Endothelial cell of umbilical vein (primary cell): ENCODE data around the gene FRMD4A. TPM values are rescaled to one million over a fixed set of nuclear protein-coding genes. Genes with fewer than 3 reads are reported as not detected.

Source experiments
- BruUV-seq: library from RNA; stranded (reverse); fragments of 400-500 nt; replicated peaks from 2 replicates; lab custom pipeline; 2021; lab: Mats Ljungman, UMichigan
- CTCF ChIA-PET: fragments of 300-600, 350-600 bp; sonication (Branson Sonifier 250); formaldehyde crosslinking; loops from one replicate; lab custom pipeline; 2021; ENCODE audit warnings: antibody characterized with exemption, inconsistent platforms; lab: Charles Lee
- POLR2A ChIA-PET: fragments of 300-600, 350-600 bp; sonication (Branson Sonifier 250); formaldehyde crosslinking; loops from one replicate; lab custom pipeline; 2021; ENCODE audit warnings: antibody characterized with exemption, inconsistent platforms; lab: Charles Lee
- DNase-seq: peaks from one replicate; pipeline ENCODE4 v3.0.0-alpha.2; 2011; ENCODE audit warnings: low read depth, low spot score
- FAIRE-seq: peaks from 2 replicates; lab custom pipeline; 2011; peaks lifted over from hg19 to GRCh38; lab: Jason Lieb, UNC
- H2AFZ ChIP-seq: 2 replicates; pipeline ENCODE4 v1.6.0; 2012; ENCODE audit warnings: low read depth, low read length, control low read depth, inconsistent platforms
- H3K27ac ChIP-seq: 2 replicates; pipeline ENCODE4 v1.5.1; 2011; ENCODE audit warnings: low read depth, mild to moderate bottlenecking, control low read depth, low read length, moderate library complexity; ENCODE audit not compliant: insufficient read depth
- H3K27me3 ChIP-seq, 2 experiments: 2 replicates each; pipeline versions ENCODE4 v1.6.0 to v1.6.1; 2011; ENCODE audit warnings: low read length in 2 of 2, mixed read lengths in 1 of 2; ENCODE audit not compliant: control insufficient read depth in 2 of 2, insufficient read depth in 2 of 2
- H3K36me3 ChIP-seq, 2 experiments: 2 replicates in 1 of 2; 3 replicates in 1 of 2; pipeline ENCODE4 v1.5.1; 2011; ENCODE audit warnings: low read length in 2 of 2, mild to moderate bottlenecking in 1 of 2, moderate library complexity in 1 of 2; ENCODE audit not compliant: control insufficient read depth in 2 of 2, insufficient read depth in 2 of 2; ENCODE audit errors: extremely low read depth in 1 of 2
- H3K4me1 ChIP-seq: 3 replicates; pipeline ENCODE4 v1.5.1; 2011; ENCODE audit warnings: mild to moderate bottlenecking, low read length; ENCODE audit not compliant: control insufficient read depth, insufficient read depth; ENCODE audit errors: extremely low read depth
- H3K4me2 ChIP-seq: 2 replicates; pipeline ENCODE4 v1.6.1; 2011; ENCODE audit warnings: low read length, control low read depth, mixed read lengths; ENCODE audit not compliant: insufficient read depth
- H3K4me3 ChIP-seq, 3 experiments: fragments of 200-600 bp in 1 of 3; sonication (generic), shearing (Covaris generic) in 1 of 3; replicated peaks in 1 of 3; 2 replicates each; pipeline ENCODE4 v1.5.1; 2011 to 2016; ENCODE audit warnings: control low read depth in 3 of 3, low read length in 3 of 3, mild to moderate bottlenecking in 2 of 3, inconsistent platforms in 1 of 3, low read depth in 1 of 3, moderate library complexity in 1 of 3; ENCODE audit not compliant: insufficient read depth in 1 of 3
- H3K79me2 ChIP-seq: 2 replicates; pipeline ENCODE4 v1.6.0; 2012; ENCODE audit warnings: low read length, inconsistent platforms; ENCODE audit not compliant: control insufficient read depth, insufficient read depth
- H3K9ac ChIP-seq: replicated peaks from 2 replicates; pipeline ENCODE3; 2011; ENCODE audit warnings: low read length, control low read depth; ENCODE audit not compliant: insufficient read depth; ENCODE audit errors: extremely low read depth
- H3K9me1 ChIP-seq: replicated peaks from 3 replicates; pipeline ENCODE4 v1.6.0; 2011; ENCODE audit warnings: mild to moderate bottlenecking, low read length; ENCODE audit not compliant: control insufficient read depth, insufficient read depth; ENCODE audit errors: extremely low read depth
- H3K9me3 ChIP-seq: replicated peaks from 2 replicates; pipeline ENCODE4 v1.5.1; 2012; ENCODE audit warnings: low read length, inconsistent platforms; ENCODE audit not compliant: control insufficient read depth, insufficient read depth
- H4K20me1 ChIP-seq: replicated peaks from 2 replicates; pipeline ENCODE3; 2011; ENCODE audit warnings: mild to moderate bottlenecking, low read length; ENCODE audit not compliant: control insufficient read depth, insufficient read depth; ENCODE audit errors: extremely low read depth
- EZH2 ChIP-seq: IDR thresholded peaks from 2 replicates; pipeline ENCODE4 v1.6.1; 2012; ENCODE audit warnings: borderline replicate concordance, low read depth, mild to moderate bottlenecking, moderate library complexity, low read length, inconsistent platforms; ENCODE audit not compliant: severe bottlenecking
- FOS ChIP-seq: IDR thresholded peaks from 2 replicates; pipeline ENCODE4 v1.6.1; 2011; ENCODE audit warnings: mild to moderate bottlenecking, low read length, moderate library complexity, borderline replicate concordance; ENCODE audit not compliant: insufficient read depth
- GATA2 ChIP-seq: IDR thresholded peaks from 2 replicates; pipeline ENCODE4 v1.7.0; 2011; ENCODE audit warnings: low read depth, mild to moderate bottlenecking, moderate library complexity, mixed read lengths, low read length; ENCODE audit not compliant: insufficient read length, insufficient read depth
- JUN ChIP-seq: IDR thresholded peaks from 2 replicates; pipeline ENCODE4 v1.6.1; 2011; ENCODE audit warnings: borderline replicate concordance, low read depth; ENCODE audit not compliant: insufficient read length, insufficient read depth
- MYC ChIP-seq: IDR thresholded peaks from one replicate; pipeline ENCODE4 v1.6.1; 2011; ENCODE audit warnings: mild to moderate bottlenecking, low read depth, low read length
- POLR2A ChIP-seq: IDR thresholded peaks from 2 replicates; pipeline ENCODE4 v1.6.1; 2012; ENCODE audit warnings: low read depth, mild to moderate bottlenecking, control low read depth, low read length
- POLR2AphosphoS5 ChIP-seq: IDR thresholded peaks from 2 replicates; pipeline ENCODE4 v1.6.1; 2012; ENCODE audit warnings: low read depth, mild to moderate bottlenecking, control low read depth, low read length, moderate library complexity; ENCODE audit not compliant: insufficient read depth
- dilution Hi-C: fragments of 300-500 bp; cut with MboI; formaldehyde crosslinking; loops from one replicate; pipeline ENCODE4 v1.15.0; 2019; ENCODE audit warnings: low sequenced_read_pairs; ENCODE audit not compliant: extremely low pct_ligation_motif_present
- intact Hi-C: fragments of 100-400 bp; cut with micrococcal nuclease; formaldehyde crosslinking; loops from one replicate; pipeline ENCODE4 v1.10.0; 2022
- polyA plus RNA-seq, 4 experiments: library from polyadenylated mRNA; depleted of rRNA in 3 of 4; stranded (reverse) in 3 of 4; unstranded in 1 of 4; fragments of >200 nt; gene quantifications; 2 replicates each; pipeline versions ENCODE4 v1.2.1 to v1.2.3, GENCODE V29; 2011 to 2012; ENCODE audit warnings: missing spikeins in 1 of 4
- total RNA-seq: library from RNA; stranded (reverse); gene quantifications from 2 replicates; pipeline ENCODE4 v1.2.3, GENCODE V29; 2021
- TF ChIP-seq, protein P1 (sequence below): IDR thresholded peaks from 2 replicates; pipeline ENCODE4 v1.6.1; 2011; ENCODE audit not compliant: insufficient read depth, insufficient read length
- TF ChIP-seq, protein P2 (sequence below), 2 donors: IDR thresholded peaks; 1 replicate in 1 of 2; 2 replicates in 1 of 2; pipeline ENCODE4 v1.5.1; 2011; ENCODE audit warnings: low read length in 2 of 2, mild to moderate bottlenecking in 2 of 2, moderate library complexity in 2 of 2, control low read depth in 1 of 2, inconsistent platforms in 1 of 2, low read depth in 1 of 2; ENCODE audit not compliant: insufficient read depth in 1 of 2; ENCODE audit errors: extremely low read depth in 1 of 2

The FRMD4A gene
- total and polyA plus RNA-seq, 2 donors (not counting 3 experiments of a cell fraction or from before 2014, with no cell fraction given): 123 to 148 TPM

- DNase-seq: peak; percentile 98
- intact Hi-C loops: loop anchor here (1.0 to 5.0 kb wide), 9 partner anchors 21 to 158 kb away; no protein-coding TSS in a partner anchor
Measured at GRCh38 chr10:13945390-13946208, 385.1 kb downstream of the FRMD4A start.

More at GRCh38 chr10:13945390-13946208, 385.1 kb downstream of the FRMD4A start:
- dilution Hi-C loops: no loop called here
- TF ChIP-seq JUN (peak; percentile 63), EZH2 (no peak), POLR2A (peak; percentile 74), MYC (no peak), GATA2 (peak; percentile 85), FOS (peak; percentile 79), POLR2AphosphoS5 (peak; percentile 96)
- TF ChIP-seq, protein P1, sequence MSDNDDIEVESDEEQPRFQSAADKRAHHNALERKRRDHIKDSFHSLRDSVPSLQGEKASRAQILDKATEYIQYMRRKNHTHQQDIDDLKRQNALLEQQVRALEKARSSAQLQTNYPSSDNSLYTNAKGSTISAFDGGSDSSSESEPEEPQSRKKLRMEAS: no peak
- TF ChIP-seq, protein P2, sequence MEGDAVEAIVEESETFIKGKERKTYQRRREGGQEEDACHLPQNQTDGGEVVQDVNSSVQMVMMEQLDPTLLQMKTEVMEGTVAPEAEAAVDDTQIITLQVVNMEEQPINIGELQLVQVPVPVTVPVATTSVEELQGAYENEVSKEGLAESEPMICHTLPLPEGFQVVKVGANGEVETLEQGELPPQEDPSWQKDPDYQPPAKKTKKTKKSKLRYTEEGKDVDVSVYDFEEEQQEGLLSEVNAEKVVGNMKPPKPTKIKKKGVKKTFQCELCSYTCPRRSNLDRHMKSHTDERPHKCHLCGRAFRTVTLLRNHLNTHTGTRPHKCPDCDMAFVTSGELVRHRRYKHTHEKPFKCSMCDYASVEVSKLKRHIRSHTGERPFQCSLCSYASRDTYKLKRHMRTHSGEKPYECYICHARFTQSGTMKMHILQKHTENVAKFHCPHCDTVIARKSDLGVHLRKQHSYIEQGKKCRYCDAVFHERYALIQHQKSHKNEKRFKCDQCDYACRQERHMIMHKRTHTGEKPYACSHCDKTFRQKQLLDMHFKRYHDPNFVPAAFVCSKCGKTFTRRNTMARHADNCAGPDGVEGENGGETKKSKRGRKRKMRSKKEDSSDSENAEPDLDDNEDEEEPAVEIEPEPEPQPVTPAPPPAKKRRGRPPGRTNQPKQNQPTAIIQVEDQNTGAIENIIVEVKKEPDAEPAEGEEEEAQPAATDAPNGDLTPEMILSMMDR (IDR thresholded peaks at IDR 0.05; ENCODE audit: extremely low read depth in 1 of 2, insufficient read depth in 1 of 2, low read depth in 1 of 2, low read length in 2 of 2): peak in 1 of 2 donors; percentile 8
- H3K27ac ChIP-seq: peak overlapping the region; percentile 84
- H2AFZ ChIP-seq: peak overlapping the region; percentile 51
- CTCF ChIA-PET: interaction anchor here (0.6 to 1.6 kb wide), 9 partner anchors 14 to 159 kb away, joined by 3 to 7 read pairs (median 3); no protein-coding TSS in a partner anchor
- H3K9me3 ChIP-seq: no peaks in the 10 kb centered on the region
- peaks cover 35% of the 10 kb centered on the region for H3K4me1 ChIP-seq
- H3K27me3 ChIP-seq: no peaks in the 10 kb centered on the region
- H3K36me3 ChIP-seq: no peaks in the 10 kb centered on the region
- POLR2A ChIA-PET: interaction anchor here (0.6 kb wide), 1 partner anchor 37 kb away, joined by 3 read pairs; no protein-coding TSS in a partner anchor
- H3K9ac ChIP-seq: peak overlapping the region; percentile 73
- H3K79me2 ChIP-seq: no peaks in the 10 kb centered on the region
- TSS peak; percentile 76 for BruUV-seq
- FAIRE-seq: peak; percentile 98
- H3K4me3 ChIP-seq: no peak overlapping the region
- no peaks in the 10 kb centered on the region for H3K9me1 ChIP-seq
- H3K4me2 ChIP-seq: peak overlapping the region; percentile 84
- no peaks in the 10 kb centered on the region for H4K20me1 ChIP-seq
